Gastrocnemius medialis (tissue), 4 donors: ENCODE data around the gene ZBTB16. TPM values are rescaled to one million over a fixed set of nuclear protein-coding genes. Genes with fewer than 3 reads are reported as not detected.

ENCODE experiments used
- ATAC-seq, 2 donors: fragments of 150-250 bp; one replicate each; pipeline ENCODE4 v1.9.1; 2016
- DNase-seq, 2 donors: peaks; one replicate each; pipeline ENCODE4 v3.0.0-alpha.2; 2019
- H3K27ac ChIP-seq, 4 donors: fragments of 200-600 bp; sonication (generic); 1 replicate in 1 of 4; 2 replicates in 3 of 4; pipeline ENCODE4 v1.5.1; 2016 to 2018; ENCODE audit warnings: mild to moderate bottlenecking in 2 of 4, moderate library complexity in 1 of 4
- H3K27me3 ChIP-seq, 3 donors: fragments of 200-600 bp; sonication (generic) in 2 of 3; 1 replicate in 1 of 3; 2 replicates in 2 of 3; pipeline versions ENCODE4 v1.5.1 to v1.6.0; 2016 to 2019; ENCODE audit warnings: mild to moderate bottlenecking in 1 of 3, moderate library complexity in 1 of 3
- H3K36me3 ChIP-seq, 2 donors: fragments of 200-600 bp; sonication (generic) in 1 of 2; one replicate each; pipeline ENCODE4 v1.5.1; 2017 to 2018
- H3K4me1 ChIP-seq, 2 donors: fragments of 200-600 bp; sonication (generic) in 1 of 2; one replicate each; pipeline ENCODE4 v1.5.1; 2016 to 2017; ENCODE audit warnings: mild to moderate bottlenecking in 2 of 2
- H3K4me3 ChIP-seq, 4 donors: fragments of 200-600 bp; sonication (generic) in 3 of 4; 1 replicate in 1 of 4; 2 replicates in 3 of 4; pipeline ENCODE4 v1.5.1; 2016 to 2019; ENCODE audit warnings: mild to moderate bottlenecking in 2 of 4
- H3K9me3 ChIP-seq, 3 donors: fragments of 200-600 bp; sonication (generic) in 2 of 3; 1 replicate in 1 of 3; 2 replicates in 2 of 3; pipeline ENCODE4 v1.5.1; 2016 to 2019
- CTCF ChIP-seq, 5 experiments: fragments of 450-650 bp in 3 of 5; fragments of 200-600 bp in 2 of 5; sonication (generic) in 2 of 5; IDR thresholded peaks in 4 of 5; conservative IDR thresholded peaks in 1 of 5; 1 replicate in 4 of 5; 2 replicates in 1 of 5; pipeline ENCODE4 v1.5.1; 2016 to 2019; ENCODE audit warnings: antibody characterized with exemption in 5 of 5, mild to moderate bottlenecking in 3 of 5, moderate library complexity in 3 of 5
- POLR2A ChIP-seq, 2 donors: fragments of 450-650 bp; IDR thresholded peaks; one replicate each; pipeline ENCODE4 v1.6.1; 2017; ENCODE audit warnings: antibody characterized with exemption in 2 of 2, mild to moderate bottlenecking in 2 of 2, moderate library complexity in 2 of 2
- in situ Hi-C, 4 donors: fragments of 200-750 bp; cut with MboI; loops; one replicate each; pipeline versions ENCODE4 v1.15.0 to v1.8.0; 2017; ENCODE audit warnings: low sequenced_read_pairs in 4 of 4
- intact Hi-C: fragments of 100-400 bp; cut with DNase I; formaldehyde crosslinking; loops from one replicate; pipeline ENCODE4 v1.15.1; 2023; ENCODE audit warnings: low total_unique reads
- total RNA-seq, 4 donors: library from RNA; depleted of rRNA; stranded (reverse); fragments of >200 nt; gene quantifications; one replicate each; pipeline versions ENCODE4 v1.1.0 to v1.2.3, GENCODE V29; 2016

Gene ZBTB16
- total RNA-seq, 4 donors from 2014 or later, result 156 to 250 (median 196) TPM

- no peak for TF ChIP-seq POLR2A (IDR thresholded peaks at IDR 0.05)
- TF ChIP-seq CTCF (IDR thresholded peaks at IDR 0.05 in 4 of 5, conservative IDR thresholded peaks at IDR 0.05 in 1 of 5), result no peak
- Histone ChIP-seq H3K4me1 (peaks cover 100% of the 10 kb centered on the region in 2 donors), H3K27me3 (no peaks in the 10 kb centered on the region), H3K9me3 (no peaks in the 10 kb centered on the region), H3K4me3 (peak overlapping the region; percentile 7 to 43 (median 26)), H3K27ac (peak overlapping the region; percentile 94 to 99 (median 96)), H3K36me3 (peaks cover 0 to 27% of the 10 kb centered on the region in 2 donors)
- intact Hi-C loops, result no loop called here
- no peak for ATAC-seq
- peak in 1 of 2 donors; percentile 30 for DNase-seq
- in situ Hi-C loops, result no loop called here
Measured at GRCh38 chr11:114083391-114084252, 24.1 kb downstream of the ZBTB16 start.

DNA sequence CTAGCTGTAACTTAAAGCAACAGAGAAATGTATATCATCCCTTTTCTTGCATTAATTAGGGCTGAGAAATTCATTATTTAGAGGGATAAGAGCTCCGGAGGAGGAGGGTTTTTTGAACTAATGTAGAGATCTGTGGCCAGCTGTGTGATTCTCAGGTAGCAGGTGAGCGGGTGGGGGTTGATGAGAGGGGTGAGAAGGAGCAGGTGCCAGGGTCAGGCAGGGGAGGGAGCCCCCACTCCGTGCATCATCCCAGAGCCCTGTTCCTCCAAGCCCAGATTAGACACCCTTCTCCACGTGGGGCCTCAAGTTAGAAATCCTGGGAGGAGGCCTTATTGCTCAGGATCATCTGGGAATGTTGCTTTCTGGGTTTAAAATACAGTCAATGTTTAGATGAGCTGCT lies 24.9 kb downstream of the ZBTB16 start:
- intact Hi-C loops, result no loop called here
- peak overlapping the region; percentile 94 to 99 (median 96) for H3K27ac ChIP-seq
- H3K9me3 ChIP-seq, result no peaks in the 10 kb centered on the region
- no peak for DNase-seq
- H3K27me3 ChIP-seq, result no peaks in the 10 kb centered on the region
- in situ Hi-C loops, result no loop called here
- peak overlapping the region in 2 of 4 donors; percentile 22 to 43 for H3K4me3 ChIP-seq
- ATAC-seq, result no peak
- H3K36me3 ChIP-seq, result peaks cover 0 to 27% of the 10 kb centered on the region in 2 donors
- H3K4me1 ChIP-seq, result peaks cover 100% of the 10 kb centered on the region in 2 donors
- TF ChIP-seq CTCF (IDR thresholded peaks at IDR 0.05 in 4 of 5, conservative IDR thresholded peaks at IDR 0.05 in 1 of 5) (no peak), POLR2A (IDR thresholded peaks at IDR 0.05) (no peak)

DNA sequence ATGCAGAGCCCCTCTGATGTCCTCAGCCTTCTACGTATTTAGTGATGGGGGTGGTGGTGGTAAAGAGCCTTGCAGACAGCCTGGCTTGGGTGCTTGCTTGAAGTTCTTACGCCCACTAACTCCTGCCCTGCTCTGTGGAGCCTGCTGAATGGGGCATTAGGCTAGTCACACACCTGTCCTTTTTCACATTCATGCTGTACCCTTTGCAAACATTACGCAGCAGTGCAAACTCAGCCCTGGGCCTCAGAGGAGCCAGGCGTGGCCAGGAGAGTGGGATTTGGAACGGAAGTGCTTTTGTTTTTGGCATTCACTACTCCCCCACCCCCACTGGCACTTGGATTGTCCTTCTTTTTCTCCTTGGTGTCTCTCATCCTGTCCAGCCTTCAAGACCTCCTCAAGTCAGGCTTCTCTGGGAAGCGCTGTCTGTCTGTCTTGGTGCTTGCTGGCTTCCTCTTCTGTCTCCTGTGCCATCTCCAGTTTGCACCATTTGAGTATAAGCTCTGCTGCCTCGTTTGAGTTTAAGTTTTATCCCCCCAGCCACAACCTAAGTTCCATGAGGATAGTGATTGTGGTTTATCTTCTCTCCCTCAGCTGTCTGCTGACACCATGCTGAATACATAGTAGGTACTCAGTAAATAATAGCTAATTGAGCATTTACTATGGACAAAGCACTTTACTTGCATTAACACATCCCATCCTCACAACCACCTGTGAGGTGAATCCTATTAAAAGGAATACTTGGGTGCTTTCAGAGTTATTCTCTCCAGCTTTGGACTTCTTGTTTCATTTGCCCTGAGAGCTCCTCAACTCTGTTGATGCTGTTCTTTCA lies 26.7 kb downstream of the ZBTB16 start:
- peaks cover 100% of the 10 kb centered on the region in 2 donors for H3K4me1 ChIP-seq
- in situ Hi-C loops, result no loop called here
- peak overlapping the region; percentile 94 to 99 (median 96) for H3K27ac ChIP-seq
- no peaks in the 10 kb centered on the region for H3K27me3 ChIP-seq
- TF ChIP-seq CTCF (IDR thresholded peaks at IDR 0.05 in 4 of 5, conservative IDR thresholded peaks at IDR 0.05 in 1 of 5) (no peak), POLR2A (IDR thresholded peaks at IDR 0.05) (peak; percentile 38 to 57)
- DNase-seq (peak in 1 of 2 donors; percentile 89), ATAC-seq (peak; percentile 30 to 57)
- peaks cover 0 to 27% of the 10 kb centered on the region in 2 donors for H3K36me3 ChIP-seq
- no peaks in the 10 kb centered on the region for H3K9me3 ChIP-seq
- H3K4me3 ChIP-seq, result peak overlapping the region in 2 of 4 donors; percentile 3 to 10
- intact Hi-C loops, result no loop called here

GRCh38 chr11:114087025-114087424 lies 27.5 kb downstream of the ZBTB16 start:
- intact Hi-C loops, result no loop called here
- ATAC-seq (no peak), DNase-seq (peak in 1 of 2 donors; percentile 18)
- in situ Hi-C loops, result no loop called here
- Histone ChIP-seq H3K36me3 (peaks cover 0 to 27% of the 10 kb centered on the region in 2 donors), H3K4me1 (peaks cover 100% of the 10 kb centered on the region in 2 donors), H3K27ac (peak overlapping the region; percentile 94 to 99 (median 96)), H3K4me3 (no peak overlapping the region), H3K27me3 (no peaks in the 10 kb centered on the region), H3K9me3 (no peaks in the 10 kb centered on the region)
- TF ChIP-seq CTCF (IDR thresholded peaks at IDR 0.05 in 4 of 5, conservative IDR thresholded peaks at IDR 0.05 in 1 of 5), result no peak
- no peak for TF ChIP-seq POLR2A (IDR thresholded peaks at IDR 0.05)
